Measurements from ENCODE around the gene PTPN7.

Gene PTPN7

DNA sequence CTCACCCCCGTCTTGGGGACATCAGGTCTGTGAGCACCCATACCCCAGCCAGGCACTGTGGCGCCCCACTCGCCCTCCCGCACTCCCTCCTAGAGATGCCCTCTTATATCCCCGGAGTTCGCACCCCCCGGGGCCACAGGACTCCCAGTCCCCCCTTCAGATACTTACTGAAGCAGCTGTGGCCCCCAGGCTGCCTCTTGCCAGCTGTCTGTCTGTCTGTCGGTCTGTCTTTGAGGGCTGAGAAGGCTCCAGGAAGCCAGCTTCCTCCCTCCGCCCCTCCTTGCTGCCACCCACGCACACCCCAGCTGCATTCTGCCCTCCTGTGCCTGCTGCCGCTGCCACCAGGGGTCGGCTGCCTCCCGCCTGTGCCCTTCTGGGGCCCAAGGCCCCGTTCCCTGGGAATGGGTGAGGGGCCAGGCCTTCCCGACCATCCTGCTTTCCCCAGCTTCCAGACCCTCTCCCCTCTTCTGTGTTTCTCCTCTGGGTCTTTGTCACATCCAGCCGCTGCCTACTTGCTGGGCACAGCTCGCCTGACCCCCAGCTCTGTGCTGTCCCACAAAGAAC lies at the start of gene PTPN7:
PTPN7 (minus strand) TSS at position 226 of the 564 bp plus-strand sequence. CDS start 1,200 bp downstream, outside the sequence.
- DNase-seq (ENCODE audit: low read depth), result no peak
- TF ChIP-seq, protein P1, sequence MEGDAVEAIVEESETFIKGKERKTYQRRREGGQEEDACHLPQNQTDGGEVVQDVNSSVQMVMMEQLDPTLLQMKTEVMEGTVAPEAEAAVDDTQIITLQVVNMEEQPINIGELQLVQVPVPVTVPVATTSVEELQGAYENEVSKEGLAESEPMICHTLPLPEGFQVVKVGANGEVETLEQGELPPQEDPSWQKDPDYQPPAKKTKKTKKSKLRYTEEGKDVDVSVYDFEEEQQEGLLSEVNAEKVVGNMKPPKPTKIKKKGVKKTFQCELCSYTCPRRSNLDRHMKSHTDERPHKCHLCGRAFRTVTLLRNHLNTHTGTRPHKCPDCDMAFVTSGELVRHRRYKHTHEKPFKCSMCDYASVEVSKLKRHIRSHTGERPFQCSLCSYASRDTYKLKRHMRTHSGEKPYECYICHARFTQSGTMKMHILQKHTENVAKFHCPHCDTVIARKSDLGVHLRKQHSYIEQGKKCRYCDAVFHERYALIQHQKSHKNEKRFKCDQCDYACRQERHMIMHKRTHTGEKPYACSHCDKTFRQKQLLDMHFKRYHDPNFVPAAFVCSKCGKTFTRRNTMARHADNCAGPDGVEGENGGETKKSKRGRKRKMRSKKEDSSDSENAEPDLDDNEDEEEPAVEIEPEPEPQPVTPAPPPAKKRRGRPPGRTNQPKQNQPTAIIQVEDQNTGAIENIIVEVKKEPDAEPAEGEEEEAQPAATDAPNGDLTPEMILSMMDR (IDR thresholded peaks at IDR 0.05; ENCODE audit: control insufficient read depth, extremely low read depth, insufficient read depth), result no peak
- no peak within 1 kb of the TSS for H3K4me3 ChIP-seq (ENCODE audit: low read depth, low read length)

DNA sequence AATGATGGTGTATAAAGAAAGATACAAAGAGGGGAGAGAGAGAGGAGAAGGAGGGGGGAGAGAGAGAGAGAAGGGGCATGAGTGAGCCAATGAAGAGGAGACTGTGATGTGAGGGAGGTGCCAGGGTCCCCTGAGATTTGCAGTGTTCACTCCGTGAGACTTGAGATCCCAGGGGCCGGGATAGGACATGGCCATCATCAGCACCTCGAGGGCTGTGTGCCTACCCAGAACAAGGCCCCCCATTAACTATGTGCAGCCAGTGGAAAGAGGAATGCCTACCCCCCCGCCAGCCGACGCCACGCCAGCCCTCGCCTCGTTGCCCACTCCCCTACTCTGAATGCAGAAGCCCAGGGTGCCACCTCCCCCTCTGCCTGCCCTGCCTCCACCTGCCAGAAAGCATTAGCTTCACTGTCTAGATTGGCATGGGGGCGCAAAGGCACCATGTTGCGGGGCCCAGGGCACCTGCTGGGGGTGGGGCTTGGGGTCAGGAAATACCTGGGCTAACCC lies 48.0 kb upstream of the PTPN7 start:
- TF ChIP-seq, protein P1 (IDR thresholded peaks at IDR 0.05; ENCODE audit: control insufficient read depth, extremely low read depth, insufficient read depth), result no peak
- no peak overlapping the region for H3K4me3 ChIP-seq (ENCODE audit: low read depth, low read length)

DNA sequence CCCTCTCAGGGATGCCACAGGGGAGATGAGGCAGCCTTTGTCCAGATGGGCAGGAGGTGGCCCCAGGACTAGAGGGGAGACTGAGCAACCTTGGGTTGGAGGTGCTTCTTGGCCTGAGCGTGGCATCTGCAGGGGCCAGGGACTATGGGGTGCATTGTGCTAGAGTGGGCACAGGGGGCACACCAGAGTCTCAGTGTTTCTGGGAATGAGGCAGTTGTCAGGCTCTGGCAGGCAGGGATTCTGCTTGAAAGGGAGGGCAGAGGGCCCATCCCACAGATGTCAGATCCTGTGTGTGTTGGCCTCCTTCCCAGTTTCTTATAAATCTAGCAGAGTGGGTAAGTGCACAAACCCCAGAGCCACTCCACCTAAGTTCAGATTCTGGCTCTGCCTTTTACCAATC lies 46.9 kb upstream of the PTPN7 start:
- no peak overlapping the region for H3K4me3 ChIP-seq (ENCODE audit: low read depth, low read length)
- TF ChIP-seq, protein P1 (IDR thresholded peaks at IDR 0.05; ENCODE audit: control insufficient read depth, extremely low read depth, insufficient read depth), result no peak
- DNase-seq (ENCODE audit: low read depth), result peak; percentile 74

More for the DNA sequence above, 48.0 kb upstream of the PTPN7 start:
- no peak for DNase-seq (ENCODE audit: low read depth)

DNA sequence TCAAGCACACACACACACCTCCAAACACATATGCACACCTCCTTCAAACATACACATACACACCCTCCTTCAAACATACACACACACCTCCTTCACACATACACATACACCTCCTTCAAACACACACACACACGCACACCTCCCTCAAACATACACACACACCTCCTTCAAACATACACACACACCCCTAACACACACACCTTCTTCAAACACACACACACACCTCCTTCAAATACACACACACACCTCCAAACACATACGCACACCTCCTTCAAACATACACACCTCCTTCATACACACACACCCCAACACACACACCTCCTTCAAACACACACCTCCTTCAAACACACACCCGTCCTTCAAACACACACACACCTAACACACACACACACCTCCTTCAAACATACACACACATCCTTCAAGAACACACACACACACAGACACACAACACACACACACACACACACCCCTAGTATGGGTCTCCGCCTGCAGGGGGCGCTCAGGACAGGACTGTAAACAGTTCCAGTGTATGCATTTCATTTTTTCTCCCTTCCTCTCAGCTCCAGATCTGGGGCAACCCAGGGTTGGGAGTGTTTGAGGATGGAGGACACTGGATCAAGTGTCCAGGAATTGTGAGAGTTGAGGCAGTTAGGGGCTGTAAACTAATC lies 45.3 kb upstream of the PTPN7 start:
- no peak for DNase-seq (ENCODE audit: low read depth)
- TF ChIP-seq, protein P1 (IDR thresholded peaks at IDR 0.05; ENCODE audit: control insufficient read depth, extremely low read depth, insufficient read depth), result no peak
- no peak overlapping the region for H3K4me3 ChIP-seq (ENCODE audit: low read depth, low read length)

DNA sequence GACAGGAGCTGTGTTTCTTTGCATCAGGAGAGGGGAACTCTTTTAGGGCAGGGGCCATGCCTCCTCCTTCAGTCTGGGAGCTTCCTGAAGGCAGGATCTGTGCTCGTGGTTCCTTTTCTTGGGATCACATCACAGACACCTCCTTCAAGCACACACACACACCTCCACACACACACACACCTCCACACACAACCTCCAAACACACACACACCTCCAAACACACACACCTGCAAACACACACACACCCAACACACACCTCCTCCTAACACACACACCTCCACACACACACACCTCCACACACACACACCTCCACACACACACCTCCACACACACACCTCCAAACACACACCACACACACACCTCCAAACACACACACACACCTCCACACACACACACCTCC lies 43.7 kb upstream of the PTPN7 start:
- TF ChIP-seq, protein P1 (IDR thresholded peaks at IDR 0.05; ENCODE audit: control insufficient read depth, extremely low read depth, insufficient read depth), result no peak
- no peak for DNase-seq (ENCODE audit: low read depth)
- H3K4me3 ChIP-seq (ENCODE audit: low read depth, low read length), result no peak overlapping the region

DNA sequence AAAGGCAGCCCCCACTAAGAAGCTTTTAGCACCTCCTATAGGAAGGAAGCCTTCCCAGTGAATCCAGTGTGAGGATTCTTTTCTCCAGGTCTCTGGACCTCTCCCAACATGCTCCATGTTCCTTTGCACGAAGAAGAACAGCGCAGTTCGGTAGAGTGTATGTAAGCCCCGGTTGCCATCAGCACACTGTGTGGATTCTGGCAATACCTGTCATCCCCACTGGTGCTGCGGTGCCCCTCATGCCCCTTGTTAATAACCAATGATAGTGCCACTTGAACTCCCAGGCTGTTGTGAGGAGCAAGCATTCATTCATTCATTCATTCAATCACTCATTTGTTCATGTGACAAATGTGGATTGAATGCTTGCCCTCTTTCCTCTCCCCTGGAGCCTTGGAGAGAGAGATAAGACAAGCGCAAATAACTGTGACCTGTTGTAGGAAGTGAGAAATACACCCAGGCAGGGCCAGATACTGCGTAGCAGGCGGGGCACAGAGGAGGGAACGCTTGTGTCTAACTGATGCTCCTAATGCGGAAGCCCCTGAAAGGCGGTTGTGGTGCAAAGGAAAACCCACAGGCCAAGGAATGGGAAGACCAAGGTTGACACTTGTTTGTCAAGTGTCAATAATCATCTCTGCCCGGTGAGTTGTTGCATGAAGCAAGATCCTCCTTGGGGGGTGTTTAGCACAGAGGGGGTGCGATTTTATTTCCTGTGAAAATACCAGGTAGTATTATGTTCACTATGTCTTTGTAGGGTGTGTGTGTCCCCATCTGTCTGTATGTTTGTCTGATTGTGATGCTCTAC lies 43.0 kb upstream of the PTPN7 start:
- TF ChIP-seq, protein P1 (IDR thresholded peaks at IDR 0.05; ENCODE audit: control insufficient read depth, extremely low read depth, insufficient read depth), result no peak
- no peak overlapping the region for H3K4me3 ChIP-seq (ENCODE audit: low read depth, low read length)
- DNase-seq (ENCODE audit: low read depth), result no peak
